Lower lobe of right lung (tissue), 2 donors: ENCODE results near the gene DEAF1. TPM values are rescaled to one million over a fixed set of nuclear protein-coding genes. Genes with fewer than 3 reads are reported as not detected.

Experiments
- ATAC-seq, 2 donors: fragments of 200-7000 bp; cut with Tn5 transposase; one replicate each; pipeline ENCODE4 v1.9.1; 2020 to 2022; ENCODE audit warnings: mild to moderate bottlenecking in 2 of 2, moderate library complexity in 2 of 2
- DNase-seq: peaks from one replicate; pipeline ENCODE4 v3.0.0-alpha.2; 2020
- H3K27ac ChIP-seq: fragments of 200-600 bp; one replicate; pipeline ENCODE4 v1.8.0; 2022
- H3K27me3 ChIP-seq: fragments of 200-600 bp; one replicate; pipeline ENCODE4 v1.8.0; 2022; ENCODE audit warnings: low read depth
- H3K36me3 ChIP-seq: fragments of 200-600 bp; one replicate; pipeline ENCODE4 v1.8.0; 2022; ENCODE audit warnings: mild to moderate bottlenecking
- H3K4me1 ChIP-seq: fragments of 200-600 bp; one replicate; pipeline ENCODE4 v1.8.0; 2022
- H3K4me3 ChIP-seq: fragments of 200-600 bp; one replicate; pipeline ENCODE4 v1.8.0; 2022; ENCODE audit warnings: mild to moderate bottlenecking
- H3K9me3 ChIP-seq: fragments of 200-600 bp; one replicate; pipeline ENCODE4 v1.8.0; 2022
- intact Hi-C: fragments of 100-400 bp; cut with DNase I; formaldehyde crosslinking; loops from one replicate; pipeline ENCODE4 v1.11.0; 2022
- total RNA-seq: library from RNA; stranded (reverse); fragmentation: NEBNext Ultra II Directional; extraction: Animal tissue kit (Norgen Biotek cat#: 25700); gene quantifications from one replicate; pipeline ENCODE4 v1.2.1, GENCODE V29; 2021
- TF ChIP-seq, protein P1 (sequence below): fragments of 200-600 bp; IDR thresholded peaks from one replicate; pipeline ENCODE4 v1.8.0; 2022; ENCODE audit warnings: antibody characterized with exemption, mild to moderate bottlenecking
- donor health status: DM: no; HTN: yes; CAD: no; lungs with severe emphysema.

The DEAF1 gene
- total RNA-seq, 1 donor from 2014 or later: 32.0 TPM

DNA sequence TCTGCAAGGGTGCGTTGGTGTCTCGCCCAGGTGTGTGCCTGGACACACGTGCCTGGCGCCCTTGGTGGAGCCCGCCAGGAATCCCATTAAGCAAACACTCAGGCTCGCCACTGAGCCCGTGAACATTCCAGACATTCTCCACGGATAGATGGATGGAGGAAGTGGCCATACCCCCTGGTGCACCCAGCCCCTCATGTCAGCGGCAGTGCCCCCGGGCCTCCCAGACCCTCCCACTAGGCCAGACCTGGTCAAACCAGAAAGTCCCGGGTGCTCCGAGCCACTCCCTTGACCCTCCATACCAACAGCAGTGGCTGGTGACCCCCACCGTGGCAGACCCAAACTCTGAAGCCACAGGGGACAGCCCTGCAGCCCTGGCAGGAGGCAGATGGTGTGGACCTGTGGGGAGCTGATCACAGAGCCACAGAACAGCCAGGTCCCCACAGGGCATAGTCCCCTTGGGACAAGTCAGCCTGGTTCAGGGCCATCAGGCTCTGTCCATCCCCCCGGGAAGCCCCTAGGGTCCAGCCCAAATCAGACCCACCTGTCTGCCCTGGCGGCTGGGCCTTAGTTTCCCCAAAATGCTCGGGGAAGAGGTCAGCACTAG lies 12.9 kb upstream of the DEAF1 start:
- Histone ChIP-seq H3K36me3 (peaks cover 6% of the 10 kb centered on the region), H3K9me3 (no peaks in the 10 kb centered on the region), H3K4me1 (peaks cover 56% of the 10 kb centered on the region), H3K4me3 (peak overlapping the region; percentile 66), H3K27ac (peak overlapping the region; percentile 76), H3K27me3 (peaks cover 49% of the 10 kb centered on the region)
- ATAC-seq: peak; percentile 43 to 50
- intact Hi-C loops: no loop called here
- DNase-seq: peak; percentile 70
- TF ChIP-seq, protein P1, sequence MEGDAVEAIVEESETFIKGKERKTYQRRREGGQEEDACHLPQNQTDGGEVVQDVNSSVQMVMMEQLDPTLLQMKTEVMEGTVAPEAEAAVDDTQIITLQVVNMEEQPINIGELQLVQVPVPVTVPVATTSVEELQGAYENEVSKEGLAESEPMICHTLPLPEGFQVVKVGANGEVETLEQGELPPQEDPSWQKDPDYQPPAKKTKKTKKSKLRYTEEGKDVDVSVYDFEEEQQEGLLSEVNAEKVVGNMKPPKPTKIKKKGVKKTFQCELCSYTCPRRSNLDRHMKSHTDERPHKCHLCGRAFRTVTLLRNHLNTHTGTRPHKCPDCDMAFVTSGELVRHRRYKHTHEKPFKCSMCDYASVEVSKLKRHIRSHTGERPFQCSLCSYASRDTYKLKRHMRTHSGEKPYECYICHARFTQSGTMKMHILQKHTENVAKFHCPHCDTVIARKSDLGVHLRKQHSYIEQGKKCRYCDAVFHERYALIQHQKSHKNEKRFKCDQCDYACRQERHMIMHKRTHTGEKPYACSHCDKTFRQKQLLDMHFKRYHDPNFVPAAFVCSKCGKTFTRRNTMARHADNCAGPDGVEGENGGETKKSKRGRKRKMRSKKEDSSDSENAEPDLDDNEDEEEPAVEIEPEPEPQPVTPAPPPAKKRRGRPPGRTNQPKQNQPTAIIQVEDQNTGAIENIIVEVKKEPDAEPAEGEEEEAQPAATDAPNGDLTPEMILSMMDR: no peak

DNA sequence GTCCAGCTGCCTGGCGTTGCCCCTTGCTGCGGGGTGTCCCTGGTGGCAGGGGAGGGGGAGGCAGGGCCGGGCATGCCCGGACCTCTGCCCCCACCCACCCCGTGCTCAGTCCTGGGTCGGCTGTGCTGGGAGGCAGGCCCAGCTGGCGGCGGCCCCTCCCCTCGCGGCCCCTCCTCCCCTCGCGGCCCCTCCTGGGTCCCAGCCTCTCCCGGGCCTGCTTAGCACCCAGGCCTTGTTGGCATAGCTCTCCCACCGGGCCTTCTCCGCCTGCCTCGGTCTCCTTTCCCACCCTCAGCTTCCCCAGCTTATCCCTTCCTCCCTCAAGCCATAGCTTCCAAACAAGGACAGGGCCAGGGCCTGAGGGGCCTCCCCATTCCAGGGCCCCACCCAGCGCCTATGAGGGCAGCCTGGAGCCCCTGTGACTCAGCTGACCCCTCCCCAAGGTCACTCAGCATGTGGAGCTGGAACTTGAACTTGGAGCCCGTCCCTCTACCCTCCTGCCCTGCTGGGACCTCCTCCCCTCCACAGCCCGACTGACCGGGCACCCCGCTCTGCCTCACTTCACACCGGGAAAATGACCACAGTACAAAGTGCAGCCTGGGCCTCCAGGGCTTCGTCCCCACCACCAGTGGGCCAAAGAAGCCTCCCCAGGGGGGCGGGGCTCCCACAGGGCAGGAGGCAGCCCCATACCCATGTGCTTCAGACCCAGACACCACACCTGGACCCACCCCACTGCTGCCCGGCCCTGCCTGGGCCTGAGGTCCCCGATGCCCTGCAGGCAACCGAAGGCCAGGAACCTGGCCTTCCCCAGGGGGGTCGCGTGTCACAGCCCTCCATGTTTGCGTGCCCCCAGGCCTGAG lies 12.2 kb upstream of the DEAF1 start:
- intact Hi-C loops: no loop called here
- Histone ChIP-seq H3K9me3 (no peaks in the 10 kb centered on the region), H3K27ac (peak overlapping the region; percentile 66), H3K4me1 (peaks cover 64% of the 10 kb centered on the region), H3K27me3 (peaks cover 49% of the 10 kb centered on the region), H3K4me3 (peak overlapping the region; percentile 66), H3K36me3 (peaks cover 8% of the 10 kb centered on the region)
- TF ChIP-seq, protein P1: no peak
- DNase-seq (peak; percentile 71), ATAC-seq (peak; percentile 46 to 58)

DNA sequence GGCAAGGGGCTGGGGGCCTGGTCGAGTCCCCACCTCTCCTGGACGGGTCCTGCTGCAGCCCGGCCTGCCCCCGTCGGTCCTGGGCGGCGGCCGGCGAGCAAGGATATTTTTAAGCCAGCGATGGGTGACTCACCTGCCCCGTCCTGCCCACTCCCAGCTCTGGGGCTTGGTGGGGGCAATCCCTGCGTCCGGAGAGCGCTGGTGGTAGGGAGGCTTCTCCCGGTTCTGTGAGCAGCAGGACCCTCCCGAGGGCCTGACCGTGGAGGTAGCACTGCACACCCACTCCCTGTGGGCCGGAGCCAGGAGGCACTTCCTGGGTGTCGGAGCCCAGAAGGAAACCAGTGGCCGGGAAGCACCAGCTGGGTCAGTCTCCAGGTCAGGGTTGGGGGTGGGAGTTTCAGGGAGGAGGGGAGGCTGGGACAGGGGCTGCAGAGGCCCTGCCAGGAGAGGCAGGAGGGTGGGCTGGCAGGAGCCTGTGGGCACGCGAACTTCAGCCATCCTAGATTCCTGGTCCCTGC lies 11.5 kb upstream of the DEAF1 start:
- peaks cover 49% of the 10 kb centered on the region for H3K27me3 ChIP-seq
- peak overlapping the region; percentile 66 for H3K27ac ChIP-seq
- intact Hi-C loops: no loop called here
- H3K9me3 ChIP-seq: no peaks in the 10 kb centered on the region
- H3K4me3 ChIP-seq: peak overlapping the region; percentile 66
- TF ChIP-seq, protein P1: no peak
- peaks cover 67% of the 10 kb centered on the region for H3K4me1 ChIP-seq
- DNase-seq: peak; percentile 55
- H3K36me3 ChIP-seq: peaks cover 14% of the 10 kb centered on the region
- ATAC-seq: peak in 1 of 2 donors; percentile 42

DNA sequence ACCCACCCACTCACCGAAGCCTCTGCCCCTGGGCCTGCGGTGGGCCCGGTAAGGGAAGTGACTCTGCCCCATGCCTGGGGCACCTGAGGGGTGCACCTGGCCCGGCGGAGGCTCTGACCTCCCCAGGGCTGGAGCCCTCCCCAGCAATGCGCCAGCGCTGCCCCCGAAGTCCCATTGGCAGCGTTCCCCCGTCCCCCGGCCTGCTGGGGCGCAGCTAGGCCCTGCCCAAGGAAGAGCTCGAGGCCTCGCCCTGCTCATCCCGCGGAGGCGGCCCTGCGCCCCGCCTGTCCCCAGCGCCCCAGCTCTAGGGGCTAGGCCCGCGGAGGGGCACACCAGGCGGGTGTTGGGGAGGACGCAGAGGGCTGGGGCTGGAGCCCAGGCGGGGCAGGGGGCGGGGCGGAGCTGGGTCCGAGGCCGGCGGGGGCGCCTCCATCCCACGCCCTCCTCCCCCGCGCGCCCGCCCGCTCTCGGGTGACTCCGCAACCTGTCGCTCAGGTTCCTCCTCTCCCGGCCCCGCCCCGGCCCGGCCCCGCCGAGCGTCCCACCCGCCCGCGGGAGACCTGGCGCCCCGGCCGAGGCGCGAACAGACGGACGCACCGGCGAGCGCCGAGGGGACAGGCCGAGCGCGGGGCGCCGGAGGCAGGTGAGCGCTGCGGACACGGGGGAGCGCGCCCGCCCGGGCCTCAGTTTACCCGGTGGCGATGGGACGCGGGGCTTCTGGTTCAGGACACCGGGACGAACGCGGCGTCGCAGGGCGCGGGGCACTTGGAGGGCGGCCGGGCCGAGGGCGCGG lies 10.8 kb upstream of the DEAF1 start, which contains the start of gene EPS8L2:
TSS of gene EPS8L2 (plus strand) at position 586 of the 793 bp plus-strand sequence. CDS start 3,177 bp downstream, outside the sequence.
- H3K27me3 ChIP-seq: peaks cover 49% of the 10 kb centered on the region
- intact Hi-C loops: no loop called here
- H3K4me3 ChIP-seq: peak within 1 kb of the TSS; percentile 66
- H3K9me3 ChIP-seq: no peaks in the 10 kb centered on the region
- peak; percentile 83 for DNase-seq
- ATAC-seq: peak; percentile 65 to 71
- TF ChIP-seq, protein P1: no peak
- H3K36me3 ChIP-seq: peaks cover 16% of the 10 kb centered on the region
- peaks cover 66% of the 10 kb centered on the region for H3K4me1 ChIP-seq
- H3K27ac ChIP-seq: peak within 1 kb of the TSS; percentile 66
